Activated CD4-positive, alpha-beta T cell treated with anti-CD3 and anti-CD28 coated beads for 36 hours (primary cell): ENCODE data around the gene FFAR2. TPM values are rescaled to one million over a fixed set of nuclear protein-coding genes. Genes with fewer than 3 reads are reported as not detected.
"Not testable (repeated sequence)": the region's sequence is repeated elsewhere in the genome, so short reads cannot be mapped to it uniquely, and the experiment has no call there.

Experiments
- ATAC-seq: fragments of 200-7000 bp; cut with Tn5 transposase; one replicate; pipeline ENCODE4 v1.10.0; 2021; ENCODE audit warnings: mild to moderate bottlenecking, moderate library complexity
- CTCF ChIA-PET: fragments of 350-600 bp; sonication (Branson Sonifier 250); formaldehyde crosslinking; loops from one replicate; lab custom pipeline; 2021; ENCODE audit warnings: antibody characterized with exemption; lab: Charles Lee
- POLR2A ChIA-PET: fragments of 350-600 bp; sonication (Branson Sonifier 250); formaldehyde crosslinking; loops from one replicate; lab custom pipeline; 2021; ENCODE audit warnings: antibody characterized with exemption, inconsistent platforms; lab: Charles Lee
- DNase-seq: peaks from one replicate; pipeline ENCODE4 v3.0.0-alpha.2; 2020
- H3K27ac Mint-ChIP-seq: one replicate; pipeline ENCODE4 v1.8.0; 2021; ENCODE audit warnings: mixed read lengths
- H3K27me3 Mint-ChIP-seq: one replicate; pipeline ENCODE4 v1.8.0; 2021; ENCODE audit warnings: mixed read lengths
- H3K36me3 Mint-ChIP-seq: one replicate; pipeline ENCODE4 v1.8.0; 2021; ENCODE audit warnings: low read depth, mixed read lengths
- H3K4me1 Mint-ChIP-seq: one replicate; pipeline ENCODE4 v1.8.0; 2021; ENCODE audit warnings: mixed read lengths
- H3K4me3 Mint-ChIP-seq: one replicate; pipeline ENCODE4 v1.8.0; 2021; ENCODE audit warnings: mild to moderate bottlenecking, moderate library complexity, mixed read lengths
- H3K9me3 Mint-ChIP-seq: one replicate; pipeline ENCODE4 v1.8.0; 2021; ENCODE audit warnings: low read depth, mixed read lengths
- intact Hi-C, 2 experiments: fragments of 100-400 bp; cut with DNase I in 1 of 2; cut with micrococcal nuclease in 1 of 2; formaldehyde crosslinking; loops; one replicate each; pipeline versions ENCODE4 v1.14.2 to v1.15.1; 2022 to 2024; cut with DNase I, micrococcal nuclease
- total RNA-seq, 2 experiments: library from RNA; stranded (reverse); gene quantifications; one replicate each; pipeline ENCODE4 v1.2.3, GENCODE V29; 2021

The FFAR2 gene
- total RNA-seq, 2 experiments from 2014 or later = not detected

GRCh38 chr19:35408284-35409171 is 39.5 kb upstream of the FFAR2 start:
- DNase-seq (no peak), ATAC-seq (no peak)
- Mint-ChIP-seq H3K4me1 (peaks cover 16% of the 10 kb centered on the region), H3K9me3 (no peaks in the 10 kb centered on the region), H3K27me3 (peaks cover 15% of the 10 kb centered on the region), H3K27ac (no peak overlapping the region), H3K36me3 (no peaks in the 10 kb centered on the region), H3K4me3 (no peak overlapping the region)
- POLR2A ChIA-PET = no interaction called here
- intact Hi-C loops = loop anchor here in 1 of 2 experiments (5.0 kb wide), 1 partner anchor 196 kb away; no protein-coding TSS in a partner anchor
- CTCF ChIA-PET = interaction anchor here (0.5 to 0.9 kb wide), 5 partner anchors 16 to 282 kb away, joined by 3 read pairs; no protein-coding TSS in a partner anchor

DNA sequence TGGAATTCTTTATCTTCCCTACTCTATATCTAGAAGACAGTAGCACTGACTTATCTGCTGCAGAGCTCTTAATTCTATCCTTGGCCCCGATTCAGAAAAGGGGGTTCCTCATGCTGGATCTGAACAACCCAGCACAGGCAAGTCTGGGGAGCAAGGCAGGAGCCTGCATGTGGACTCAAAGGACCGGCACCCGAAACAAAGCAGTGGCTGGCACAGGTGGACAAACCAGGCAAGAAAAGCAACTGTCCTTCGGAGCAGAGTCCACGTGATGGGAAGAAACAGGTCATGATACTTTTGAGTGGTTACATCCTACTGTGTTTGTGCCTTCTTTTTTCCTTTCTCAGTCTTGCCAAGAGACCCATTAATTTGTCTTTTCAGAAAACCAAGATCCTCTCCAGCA is 38.9 kb upstream of the FFAR2 start:
- POLR2A ChIA-PET = no interaction called here
- DNase-seq = no peak

GRCh38 chr19:35410487-35410886 is 37.6 kb upstream of the FFAR2 start:
- no peak for ATAC-seq
- ChIA-PET POLR2A (no interaction called here), CTCF (no interaction called here)
- no peak for DNase-seq
- peaks cover 15% of the 10 kb centered on the region for H3K27me3 Mint-ChIP-seq
- H3K9me3 Mint-ChIP-seq = no peaks in the 10 kb centered on the region
- H3K27ac Mint-ChIP-seq = no peak overlapping the region
- peaks cover 6% of the 10 kb centered on the region for H3K4me1 Mint-ChIP-seq
- no peak overlapping the region for H3K4me3 Mint-ChIP-seq
- intact Hi-C loops = no loop called here
- H3K36me3 Mint-ChIP-seq = no peaks in the 10 kb centered on the region

More for the DNA sequence above, 38.9 kb upstream of the FFAR2 start:
- H3K36me3 Mint-ChIP-seq = no peaks in the 10 kb centered on the region
- no peak overlapping the region for H3K27ac Mint-ChIP-seq
- intact Hi-C loops = loop anchor here in 1 of 2 experiments (5.0 kb wide), 1 partner anchor 197 kb away; no protein-coding TSS in a partner anchor
- H3K27me3 Mint-ChIP-seq = peaks cover 15% of the 10 kb centered on the region
- peaks cover 16% of the 10 kb centered on the region for H3K4me1 Mint-ChIP-seq
- H3K4me3 Mint-ChIP-seq = no peak overlapping the region
- CTCF ChIA-PET = interaction anchor here (0.5 to 0.9 kb wide), 4 partner anchors 16 to 200 kb away, joined by 3 read pairs; no protein-coding TSS in a partner anchor
- H3K9me3 Mint-ChIP-seq = no peaks in the 10 kb centered on the region
- ATAC-seq = no peak

- Mint-ChIP-seq H3K27ac (no peak overlapping the region), H3K9me3 (no peaks in the 10 kb centered on the region), H3K4me1 (no peaks in the 10 kb centered on the region), H3K36me3 (no peaks in the 10 kb centered on the region), H3K27me3 (peaks cover 23% of the 10 kb centered on the region), H3K4me3 (no peak overlapping the region)
- intact Hi-C loops = no loop called here
- DNase-seq (no peak), ATAC-seq (no peak)
- CTCF ChIA-PET = no interaction called here
- POLR2A ChIA-PET = no interaction called here
Measured at GRCh38 chr19:35414442-35414841, 33.6 kb upstream of the FFAR2 start.

- no peaks in the 10 kb centered on the region for H3K36me3 Mint-ChIP-seq
- no peak for DNase-seq
- CTCF ChIA-PET = no interaction called here
- H3K4me1 Mint-ChIP-seq = no peaks in the 10 kb centered on the region
- intact Hi-C loops = no loop called here
- no peak overlapping the region for H3K4me3 Mint-ChIP-seq
- no peak for ATAC-seq
- H3K27me3 Mint-ChIP-seq = peaks cover 18% of the 10 kb centered on the region
- POLR2A ChIA-PET = no interaction called here
- H3K9me3 Mint-ChIP-seq = no peaks in the 10 kb centered on the region
- H3K27ac Mint-ChIP-seq = no peak overlapping the region
Measured at GRCh38 chr19:35416331-35416730, 31.7 kb upstream of the FFAR2 start.

- H3K9me3 Mint-ChIP-seq = no peaks in the 10 kb centered on the region
- peaks cover 18% of the 10 kb centered on the region for H3K27me3 Mint-ChIP-seq
- H3K4me1 Mint-ChIP-seq = no peaks in the 10 kb centered on the region
- ChIA-PET POLR2A (no interaction called here), CTCF (interaction anchor here (0.8 to 1.7 kb wide), 2 partner anchors 15 to 64 kb away, joined by 3 to 11 read pairs; no protein-coding TSS in a partner anchor)
- H3K27ac Mint-ChIP-seq = no peak overlapping the region
- DNase-seq (no peak), ATAC-seq (no peak)
- no peak overlapping the region for H3K4me3 Mint-ChIP-seq
- intact Hi-C loops = no loop called here
- H3K36me3 Mint-ChIP-seq = no peaks in the 10 kb centered on the region
Measured at GRCh38 chr19:35417278-35417677, 30.8 kb upstream of the FFAR2 start.

- no peaks in the 10 kb centered on the region for H3K9me3 Mint-ChIP-seq
- H3K36me3 Mint-ChIP-seq = no peaks in the 10 kb centered on the region
- ChIA-PET POLR2A (interaction anchor here (0.6 kb wide), 1 partner anchor 200 kb away, joined by 4 read pairs; no protein-coding TSS in a partner anchor), CTCF (interaction anchor here (0.5 to 1.7 kb wide), 6 partner anchors 14 to 393 kb away, joined by 3 to 11 read pairs (median 3); no protein-coding TSS in a partner anchor)
- no peak overlapping the region for H3K4me3 Mint-ChIP-seq
- no peak overlapping the region for H3K27ac Mint-ChIP-seq
- H3K27me3 Mint-ChIP-seq = peaks cover 15% of the 10 kb centered on the region
- intact Hi-C loops = no loop called here
- DNase-seq = no peak
- no peak for ATAC-seq
- no peaks in the 10 kb centered on the region for H3K4me1 Mint-ChIP-seq
Measured at GRCh38 chr19:35417713-35418534, 30.1 kb upstream of the FFAR2 start.

DNA sequence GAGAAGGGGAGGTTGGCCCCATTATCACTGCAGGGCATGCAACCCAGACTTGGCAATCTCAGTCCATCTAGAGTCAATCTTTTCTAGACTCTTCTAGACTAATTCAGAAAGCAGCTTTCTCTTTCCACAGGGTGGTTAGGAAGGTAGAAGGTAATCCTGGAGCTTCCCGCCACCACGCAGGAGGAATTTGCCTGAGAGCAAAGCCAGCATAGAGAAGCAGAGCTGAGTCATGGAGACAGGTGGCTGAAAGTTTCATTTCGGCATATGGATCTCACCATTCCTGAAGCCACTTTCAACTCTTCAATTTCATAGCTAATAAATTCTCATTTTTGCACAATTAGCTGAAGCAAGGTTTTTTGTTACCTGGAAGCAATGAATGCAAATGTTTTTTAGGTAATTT is 29.0 kb upstream of the FFAR2 start:
- intact Hi-C loops = no loop called here
- CTCF ChIA-PET = interaction anchor here (0.6 to 1.6 kb wide), 2 partner anchors 26 to 49 kb away, joined by 3 read pairs; no protein-coding TSS in a partner anchor
- Mint-ChIP-seq H3K4me1 (no peaks in the 10 kb centered on the region), H3K27me3 (peaks cover 15% of the 10 kb centered on the region), H3K4me3 (no peak overlapping the region), H3K9me3 (no peaks in the 10 kb centered on the region), H3K27ac (no peak overlapping the region), H3K36me3 (no peaks in the 10 kb centered on the region)
- DNase-seq = no peak
- no peak for ATAC-seq
- POLR2A ChIA-PET = no interaction called here

DNA sequence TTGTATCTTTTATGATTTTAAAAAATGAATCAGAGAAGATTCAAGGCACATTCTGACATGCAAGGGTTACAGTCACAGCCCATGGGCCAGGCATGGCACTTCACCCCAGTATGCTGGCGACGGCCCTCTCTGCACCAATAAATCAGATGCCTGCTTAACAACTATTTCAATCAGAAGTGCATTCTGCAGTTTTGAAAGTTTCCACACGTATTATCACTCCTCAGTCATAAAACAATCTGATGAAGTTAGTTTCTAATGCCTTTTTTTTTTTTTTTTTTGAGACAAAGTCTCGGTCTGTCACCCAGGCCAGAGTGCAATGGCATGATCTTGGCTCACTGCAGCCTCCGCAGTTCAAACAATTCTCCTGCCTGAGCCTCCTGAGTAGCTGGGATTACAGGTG is 28.3 kb upstream of the FFAR2 start:
- Mint-ChIP-seq H3K36me3 (no peaks in the 10 kb centered on the region), H3K4me1 (no peaks in the 10 kb centered on the region), H3K4me3 (no peak overlapping the region), H3K27ac (no peak overlapping the region), H3K9me3 (no peaks in the 10 kb centered on the region), H3K27me3 (peaks cover 15% of the 10 kb centered on the region)
- intact Hi-C loops = no loop called here
- DNase-seq (no peak), ATAC-seq (no peak)
- CTCF ChIA-PET = interaction anchor here (1.6 kb wide), 1 partner anchor 48 kb away, joined by 3 read pairs; no protein-coding TSS in a partner anchor
- POLR2A ChIA-PET = no interaction called here

- ChIA-PET POLR2A (no interaction called here), CTCF (no interaction called here)
- intact Hi-C loops = no loop called here
- H3K9me3 Mint-ChIP-seq = no peaks in the 10 kb centered on the region
- peaks cover 9% of the 10 kb centered on the region for H3K27me3 Mint-ChIP-seq
- no peaks in the 10 kb centered on the region for H3K4me1 Mint-ChIP-seq
- no peaks in the 10 kb centered on the region for H3K36me3 Mint-ChIP-seq
- no peak for DNase-seq
- H3K27ac Mint-ChIP-seq = no peak overlapping the region
- no peak for ATAC-seq
- no peak overlapping the region for H3K4me3 Mint-ChIP-seq
Measured at GRCh38 chr19:35421362-35421761, 26.7 kb upstream of the FFAR2 start.

GRCh38 chr19:35423406-35423805 is 24.7 kb upstream of the FFAR2 start:
- DNase-seq, H3K9me3 Mint-ChIP-seq, intact Hi-C loops, H3K27me3 Mint-ChIP-seq, H3K27ac Mint-ChIP-seq, POLR2A ChIA-PET, ATAC-seq, H3K4me1 Mint-ChIP-seq, H3K36me3 Mint-ChIP-seq, H3K4me3 Mint-ChIP-seq, CTCF ChIA-PET: not testable (repeated sequence)
